ENCODE measurements around the gene DHRS1.

The DHRS1 gene

GRCh38 chr14:24285351-24285750, 14.2 kb downstream of the DHRS1 start:
- Histone ChIP-seq H3K27me3 (ENCODE audit: control insufficient read depth, insufficient read depth, low read length) (no peaks in the 10 kb centered on the region), H3K9me3 (ENCODE audit: control insufficient read depth, insufficient read depth, low read length) (no peaks in the 10 kb centered on the region), H3K36me3 (ENCODE audit: control insufficient read depth, insufficient read depth, low read length) (no peaks in the 10 kb centered on the region), H3K4me1 (ENCODE audit: control insufficient read depth, insufficient read depth, low read length) (no peaks in the 10 kb centered on the region), H3K4me3 (ENCODE audit: low read depth, low read length) (no peak overlapping the region), H3K9ac (ENCODE audit: low read depth, low read length) (no peak overlapping the region)

DNA sequence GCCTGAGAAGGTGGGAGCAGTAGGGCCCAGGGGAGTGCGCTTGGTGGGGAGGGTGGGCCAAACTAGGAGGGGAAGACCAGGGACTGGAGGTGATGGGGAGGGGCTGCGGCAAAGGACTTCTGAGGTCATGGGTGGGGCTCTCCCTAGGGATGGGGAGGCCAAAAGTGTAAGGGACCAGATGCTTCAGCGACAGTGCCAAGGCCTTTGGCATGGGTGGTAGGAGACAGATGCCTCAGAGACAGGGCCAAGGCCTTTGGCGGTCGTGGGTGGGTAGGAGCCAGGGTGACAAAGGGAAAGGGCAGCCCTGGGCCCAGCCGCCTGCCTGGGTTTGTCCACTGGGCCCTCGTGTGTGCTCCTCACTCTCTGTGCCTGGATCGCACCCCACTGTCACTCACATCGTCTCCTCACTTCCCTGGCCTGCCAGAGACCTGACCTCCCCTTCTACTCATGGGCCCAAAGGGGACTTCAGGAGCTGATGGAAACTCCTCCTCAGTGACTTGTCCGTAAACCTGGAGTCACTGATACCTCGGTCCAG, 15.0 kb downstream of the DHRS1 start:
- H3K4me3 ChIP-seq (ENCODE audit: low read depth, low read length), result no peak overlapping the region
- no peak overlapping the region for H3K9ac ChIP-seq (ENCODE audit: low read depth, low read length)
- no peaks in the 10 kb centered on the region for H3K36me3 ChIP-seq (ENCODE audit: control insufficient read depth, insufficient read depth, low read length)
- no peaks in the 10 kb centered on the region for H3K4me1 ChIP-seq (ENCODE audit: control insufficient read depth, insufficient read depth, low read length)
- no peaks in the 10 kb centered on the region for H3K9me3 ChIP-seq (ENCODE audit: control insufficient read depth, insufficient read depth, low read length)
- H3K27me3 ChIP-seq (ENCODE audit: control insufficient read depth, insufficient read depth, low read length), result no peaks in the 10 kb centered on the region

- Histone ChIP-seq H3K9ac (ENCODE audit: low read depth, low read length) (no peak overlapping the region), H3K4me3 (ENCODE audit: low read depth, low read length) (no peak overlapping the region), H3K4me1 (ENCODE audit: control insufficient read depth, insufficient read depth, low read length) (no peaks in the 10 kb centered on the region), H3K9me3 (ENCODE audit: control insufficient read depth, insufficient read depth, low read length) (no peaks in the 10 kb centered on the region), H3K27me3 (ENCODE audit: control insufficient read depth, insufficient read depth, low read length) (no peaks in the 10 kb centered on the region), H3K36me3 (ENCODE audit: control insufficient read depth, insufficient read depth, low read length) (no peaks in the 10 kb centered on the region)
Measured at GRCh38 chr14:24283796-24284460, 15.7 kb downstream of the DHRS1 start.

DNA sequence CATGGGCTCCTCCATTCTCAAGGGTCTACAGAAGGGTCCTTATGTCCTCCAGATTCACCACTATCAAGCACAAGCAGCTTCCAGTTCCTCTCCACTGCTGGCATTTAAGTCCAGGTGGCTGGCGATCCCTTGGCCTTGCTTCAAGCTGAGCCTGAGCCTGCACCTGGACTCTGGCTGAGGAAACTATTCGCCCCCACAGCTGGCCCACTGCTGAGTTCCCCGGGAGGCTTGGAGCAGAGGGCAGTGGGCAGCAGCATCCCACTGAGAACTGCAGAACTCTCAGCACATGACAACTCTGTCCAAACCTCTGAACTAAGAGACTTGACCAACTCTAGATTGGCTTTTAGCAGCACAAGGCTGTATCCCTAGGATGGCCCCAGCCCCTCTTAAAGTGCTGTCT, 16.8 kb downstream of the DHRS1 start:
- Histone ChIP-seq H3K9me3 (ENCODE audit: control insufficient read depth, insufficient read depth, low read length) (no peaks in the 10 kb centered on the region), H3K4me3 (ENCODE audit: low read depth, low read length) (no peak overlapping the region), H3K4me1 (ENCODE audit: control insufficient read depth, insufficient read depth, low read length) (no peaks in the 10 kb centered on the region), H3K36me3 (ENCODE audit: control insufficient read depth, insufficient read depth, low read length) (no peaks in the 10 kb centered on the region), H3K27me3 (ENCODE audit: control insufficient read depth, insufficient read depth, low read length) (no peaks in the 10 kb centered on the region), H3K9ac (ENCODE audit: low read depth, low read length) (no peak overlapping the region)

- H3K36me3 ChIP-seq (ENCODE audit: control insufficient read depth, insufficient read depth, low read length), result no peaks in the 10 kb centered on the region
- no peaks in the 10 kb centered on the region for H3K27me3 ChIP-seq (ENCODE audit: control insufficient read depth, insufficient read depth, low read length)
- no peak overlapping the region for H3K4me3 ChIP-seq (ENCODE audit: low read depth, low read length)
- H3K4me1 ChIP-seq (ENCODE audit: control insufficient read depth, insufficient read depth, low read length), result no peaks in the 10 kb centered on the region
- no peaks in the 10 kb centered on the region for H3K9me3 ChIP-seq (ENCODE audit: control insufficient read depth, insufficient read depth, low read length)
- no peak overlapping the region for H3K9ac ChIP-seq (ENCODE audit: low read depth, low read length)
Measured at GRCh38 chr14:24281636-24282035, 17.9 kb downstream of the DHRS1 start.

DNA sequence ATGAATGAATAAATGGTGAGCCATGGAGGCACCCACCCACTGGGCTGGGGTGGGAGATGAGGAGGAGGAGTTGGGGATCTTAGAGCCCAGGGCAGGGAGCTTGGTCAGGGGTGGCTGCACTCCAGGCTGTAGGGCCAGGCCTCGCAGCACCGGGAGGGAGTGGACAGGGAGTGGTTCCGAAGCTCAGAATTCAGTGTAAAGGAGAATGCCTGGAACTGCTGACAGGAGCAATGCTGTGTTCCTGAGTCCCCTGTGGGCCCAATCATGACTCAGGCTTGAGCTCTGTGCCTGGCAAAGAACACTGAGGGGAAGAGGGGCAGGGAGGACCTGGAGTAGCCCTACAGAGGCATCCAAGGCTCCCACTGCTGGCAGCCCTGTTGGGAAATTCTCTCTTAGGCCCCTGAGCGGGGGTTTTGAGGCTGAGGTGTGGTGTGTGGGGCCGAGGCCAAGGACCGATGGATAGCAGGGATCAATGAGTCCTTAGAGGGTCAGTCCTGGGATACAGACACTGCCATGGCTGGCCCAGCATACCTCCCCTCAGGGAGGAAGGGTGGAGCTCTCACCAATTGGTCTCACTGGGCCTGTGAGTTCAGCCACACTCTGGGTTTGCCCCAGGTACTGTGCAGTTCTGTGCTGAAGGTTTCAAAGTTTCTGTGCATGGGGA, 18.7 kb downstream of the DHRS1 start:
- no peaks in the 10 kb centered on the region for H3K9me3 ChIP-seq (ENCODE audit: control insufficient read depth, insufficient read depth, low read length)
- no peaks in the 10 kb centered on the region for H3K27me3 ChIP-seq (ENCODE audit: control insufficient read depth, insufficient read depth, low read length)
- no peaks in the 10 kb centered on the region for H3K4me1 ChIP-seq (ENCODE audit: control insufficient read depth, insufficient read depth, low read length)
- H3K9ac ChIP-seq (ENCODE audit: low read depth, low read length), result no peak overlapping the region
- no peaks in the 10 kb centered on the region for H3K36me3 ChIP-seq (ENCODE audit: control insufficient read depth, insufficient read depth, low read length)
- H3K4me3 ChIP-seq (ENCODE audit: low read depth, low read length), result no peak overlapping the region

GRCh38 chr14:24279301-24280186, 20.0 kb downstream of the DHRS1 start:
- no peaks in the 10 kb centered on the region for H3K27me3 ChIP-seq (ENCODE audit: control insufficient read depth, insufficient read depth, low read length)
- no peak overlapping the region for H3K9ac ChIP-seq (ENCODE audit: low read depth, low read length)

GRCh38 chr14:24278424-24278823, 21.2 kb downstream of the DHRS1 start:
- Histone ChIP-seq H3K27me3 (ENCODE audit: control insufficient read depth, insufficient read depth, low read length) (no peaks in the 10 kb centered on the region), H3K4me3 (ENCODE audit: low read depth, low read length) (no peak overlapping the region), H3K36me3 (ENCODE audit: control insufficient read depth, insufficient read depth, low read length) (no peaks in the 10 kb centered on the region), H3K9ac (ENCODE audit: low read depth, low read length) (no peak overlapping the region), H3K9me3 (ENCODE audit: control insufficient read depth, insufficient read depth, low read length) (no peaks in the 10 kb centered on the region), H3K4me1 (ENCODE audit: control insufficient read depth, insufficient read depth, low read length) (no peaks in the 10 kb centered on the region)

More at GRCh38 chr14:24279301-24280186, 20.0 kb downstream of the DHRS1 start:
- Histone ChIP-seq H3K4me3 (ENCODE audit: low read depth, low read length) (no peak overlapping the region), H3K4me1 (ENCODE audit: control insufficient read depth, insufficient read depth, low read length) (no peaks in the 10 kb centered on the region), H3K9me3 (ENCODE audit: control insufficient read depth, insufficient read depth, low read length) (no peaks in the 10 kb centered on the region), H3K36me3 (ENCODE audit: control insufficient read depth, insufficient read depth, low read length) (no peaks in the 10 kb centered on the region)

GRCh38 chr14:24277606-24278321, 21.8 kb downstream of the DHRS1 start:
- H3K36me3 ChIP-seq (ENCODE audit: control insufficient read depth, insufficient read depth, low read length), result no peaks in the 10 kb centered on the region
- H3K9ac ChIP-seq (ENCODE audit: low read depth, low read length), result no peak overlapping the region
- H3K27me3 ChIP-seq (ENCODE audit: control insufficient read depth, insufficient read depth, low read length), result no peaks in the 10 kb centered on the region
- H3K4me1 ChIP-seq (ENCODE audit: control insufficient read depth, insufficient read depth, low read length), result no peaks in the 10 kb centered on the region
- H3K4me3 ChIP-seq (ENCODE audit: low read depth, low read length), result no peak overlapping the region
- no peaks in the 10 kb centered on the region for H3K9me3 ChIP-seq (ENCODE audit: control insufficient read depth, insufficient read depth, low read length)

GRCh38 chr14:24277071-24277470, 22.5 kb downstream of the DHRS1 start:
- Histone ChIP-seq H3K36me3 (ENCODE audit: control insufficient read depth, insufficient read depth, low read length) (no peaks in the 10 kb centered on the region), H3K4me3 (ENCODE audit: low read depth, low read length) (no peak overlapping the region), H3K4me1 (ENCODE audit: control insufficient read depth, insufficient read depth, low read length) (no peaks in the 10 kb centered on the region), H3K9me3 (ENCODE audit: control insufficient read depth, insufficient read depth, low read length) (no peaks in the 10 kb centered on the region), H3K27me3 (ENCODE audit: control insufficient read depth, insufficient read depth, low read length) (no peaks in the 10 kb centered on the region), H3K9ac (ENCODE audit: low read depth, low read length) (no peak overlapping the region)

- Histone ChIP-seq H3K4me3 (ENCODE audit: low read depth, low read length) (no peak overlapping the region), H3K36me3 (ENCODE audit: control insufficient read depth, insufficient read depth, low read length) (no peaks in the 10 kb centered on the region), H3K4me1 (ENCODE audit: control insufficient read depth, insufficient read depth, low read length) (peaks cover 3% of the 10 kb centered on the region), H3K27me3 (ENCODE audit: control insufficient read depth, insufficient read depth, low read length) (no peaks in the 10 kb centered on the region), H3K9me3 (ENCODE audit: control insufficient read depth, insufficient read depth, low read length) (no peaks in the 10 kb centered on the region), H3K9ac (ENCODE audit: low read depth, low read length) (peak overlapping the region; percentile 26)
Measured at GRCh38 chr14:24274101-24274543, 25.5 kb downstream of the DHRS1 start.
